Fibroblast of upper back skin (primary cell): ENCODE measurements around the gene APLP2.
A peak's percentile ranks its signal among the peaks of the same experiment; 100 is the strongest.
"Not testable (repeated sequence)": the region's sequence is repeated elsewhere in the genome, so short reads cannot be mapped to it uniquely, and the experiment has no call there.

Experiments used
- DNase-seq: peaks from one replicate; pipeline ENCODE4 v3.0.0-alpha.2; 2013

The APLP2 gene

DNA sequence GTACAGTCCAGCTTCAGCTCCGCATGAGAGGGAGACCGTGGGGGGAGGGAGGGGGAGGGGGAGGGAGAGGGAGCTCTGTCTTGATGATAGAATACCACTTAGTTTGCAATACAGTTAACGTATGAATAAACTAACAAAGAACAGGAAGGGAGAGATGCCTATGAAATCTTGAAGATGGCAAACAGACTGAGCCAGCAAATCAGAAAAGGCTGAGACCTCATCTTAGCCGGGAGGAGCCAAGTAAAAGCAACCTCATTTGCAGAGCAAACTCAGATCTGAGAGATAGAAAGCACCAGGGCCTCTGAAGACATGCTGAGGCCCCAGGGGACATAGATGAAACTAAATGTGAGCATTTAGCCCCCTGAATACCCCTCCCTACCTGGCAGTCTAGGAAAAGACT is 23.0 kb downstream of the APLP2 start:
- no peak for DNase-seq

DNA sequence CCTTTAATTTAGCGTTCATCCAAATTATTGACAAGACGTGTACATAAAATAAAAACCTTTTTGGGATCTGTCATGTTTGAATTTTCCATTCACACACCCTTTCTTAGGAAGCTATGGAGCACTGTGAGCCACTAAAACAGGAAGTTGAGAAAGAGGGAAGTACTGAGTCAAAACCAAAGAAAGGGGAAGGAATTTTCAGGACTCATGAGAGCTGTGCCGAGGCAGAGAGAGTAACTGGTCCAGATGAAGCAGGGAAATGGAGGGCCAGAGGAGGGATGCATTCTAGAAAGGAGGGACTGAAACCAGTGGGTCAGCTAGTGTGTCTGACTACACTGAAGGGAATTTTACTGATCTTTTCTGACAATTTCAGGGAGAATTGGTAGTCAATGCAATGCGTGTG is 24.9 kb downstream of the APLP2 start:
- DNase-seq = no peak

DNA sequence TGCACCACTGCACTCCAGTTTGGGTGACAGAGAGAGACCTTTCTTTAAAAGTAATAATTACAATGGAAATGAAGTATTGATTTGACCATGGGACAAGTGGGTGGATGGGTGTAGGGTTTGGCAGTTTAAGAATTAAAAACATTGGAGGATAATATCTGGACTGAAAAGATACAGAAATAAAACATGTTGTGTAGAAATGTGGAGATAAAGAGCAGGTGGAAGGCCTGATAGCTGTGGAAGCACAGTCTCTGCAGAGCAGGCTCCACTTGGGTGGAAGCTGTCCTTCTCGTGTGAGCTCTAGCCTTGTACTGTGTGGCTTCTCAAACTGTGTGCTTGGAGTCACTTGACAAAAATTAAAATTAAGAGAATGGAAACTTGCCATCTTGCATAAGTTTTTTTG is 25.6 kb downstream of the APLP2 start:
- no peak for DNase-seq

DNA sequence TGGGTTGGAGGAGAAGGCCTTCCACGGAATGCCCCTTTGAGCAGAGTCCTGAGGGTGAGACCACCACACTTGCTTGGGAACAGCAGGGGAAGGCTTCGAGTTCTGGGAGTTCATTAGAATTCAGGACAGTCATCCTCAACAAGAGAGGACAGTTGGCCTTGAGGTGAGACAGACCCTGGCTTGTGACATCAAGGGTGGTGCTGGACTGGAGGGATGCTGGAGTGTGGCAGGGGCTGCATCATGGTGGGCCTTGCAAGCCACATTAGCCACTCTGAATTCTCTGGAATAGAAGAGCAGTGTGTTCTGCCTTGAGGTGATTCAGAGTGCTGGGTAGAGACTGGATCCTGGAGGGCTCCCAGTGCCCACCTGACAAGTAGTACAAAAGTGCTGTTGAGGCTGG is 26.3 kb downstream of the APLP2 start:
- DNase-seq = no peak

DNA sequence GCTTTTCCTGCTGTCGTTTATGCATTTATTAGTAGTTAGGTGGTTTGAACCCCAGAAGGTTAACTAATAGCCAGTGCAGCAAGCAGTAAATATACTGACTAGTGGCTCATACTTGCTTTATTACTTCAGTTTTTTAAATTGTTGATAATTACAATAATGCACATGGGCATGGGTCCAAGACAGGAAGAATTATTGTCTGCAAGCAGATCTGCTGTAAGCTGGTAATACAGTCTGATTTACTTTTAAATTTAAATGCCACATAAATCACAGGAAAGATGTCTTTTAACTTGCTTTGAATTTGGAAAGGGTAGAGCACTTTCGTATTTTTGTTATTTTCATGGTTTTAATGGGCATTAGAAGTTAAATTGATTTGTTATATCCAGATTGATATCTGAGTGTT is 27.1 kb downstream of the APLP2 start:
- no peak for DNase-seq

DNA sequence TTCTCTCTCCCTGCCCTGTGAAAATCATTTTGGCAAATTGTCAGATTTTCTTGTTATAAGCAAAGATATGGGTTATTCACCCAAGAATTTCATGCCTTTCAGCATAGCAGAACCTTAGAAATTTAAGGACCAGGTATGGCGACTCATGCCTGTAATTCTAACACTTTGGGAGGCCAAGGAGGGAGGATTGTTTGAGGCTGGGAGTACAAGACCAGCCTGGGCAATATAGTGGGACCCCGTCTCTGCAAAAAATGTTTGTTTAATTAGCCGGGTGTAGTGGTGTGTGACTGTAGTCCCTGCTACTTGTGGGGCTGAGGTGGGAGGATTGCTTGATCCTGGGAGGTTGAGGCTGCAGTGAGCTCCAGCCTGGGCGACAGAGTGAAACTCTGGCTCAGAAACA is 27.6 kb downstream of the APLP2 start:
- DNase-seq = no peak

DNA sequence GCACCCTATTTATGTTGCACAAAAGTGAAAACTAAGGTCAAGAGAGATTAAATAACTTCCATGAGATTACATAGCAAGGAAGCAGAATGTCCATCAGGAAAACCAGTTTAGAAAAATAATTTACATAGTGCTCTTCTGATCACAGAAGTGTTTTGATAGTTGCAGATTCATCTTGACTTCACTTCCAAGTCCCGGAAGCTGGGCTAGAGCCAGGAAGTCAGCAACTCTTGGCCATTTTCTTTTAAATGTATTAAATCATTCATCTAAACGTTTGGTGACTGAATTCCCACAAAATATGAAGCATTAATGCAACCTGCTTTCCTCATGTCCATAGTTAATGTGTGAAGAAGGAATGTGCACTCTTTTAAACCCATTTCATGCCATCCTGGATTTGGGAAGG is 29.7 kb downstream of the APLP2 start:
- no peak for DNase-seq

DNA sequence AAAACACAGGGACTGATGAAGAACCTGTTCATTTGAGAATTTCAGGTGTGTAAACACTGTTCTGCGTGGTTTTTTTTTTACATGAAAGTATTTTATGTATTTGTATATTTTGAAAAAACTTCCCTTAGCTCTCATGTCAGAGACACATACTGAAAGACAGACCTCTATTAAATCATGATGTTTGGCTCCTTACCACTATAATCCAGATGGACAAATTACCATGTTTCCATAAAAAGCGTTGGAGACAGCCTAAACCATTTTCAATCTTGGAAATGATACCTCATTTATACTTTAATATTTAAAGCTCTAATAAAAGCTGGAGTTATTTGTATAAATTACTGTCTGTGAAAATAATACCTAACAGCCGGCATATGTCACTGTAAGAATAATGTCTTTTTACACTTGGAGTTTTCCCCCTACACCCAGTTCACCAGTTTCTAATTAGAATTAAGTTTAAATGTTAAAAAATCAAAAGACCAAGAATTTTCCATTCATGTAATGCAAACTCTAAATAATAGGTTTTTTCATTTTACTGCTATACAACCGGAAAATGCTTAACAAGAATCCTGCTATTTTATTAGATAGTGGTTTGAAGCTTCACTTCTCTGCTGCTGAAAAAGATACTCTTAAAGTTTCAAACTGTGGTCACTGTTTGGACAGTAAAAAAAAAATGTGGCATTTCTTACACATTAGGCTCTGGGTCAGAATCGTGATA is 30.8 kb downstream of the APLP2 start:
- DNase-seq = no peak

DNA sequence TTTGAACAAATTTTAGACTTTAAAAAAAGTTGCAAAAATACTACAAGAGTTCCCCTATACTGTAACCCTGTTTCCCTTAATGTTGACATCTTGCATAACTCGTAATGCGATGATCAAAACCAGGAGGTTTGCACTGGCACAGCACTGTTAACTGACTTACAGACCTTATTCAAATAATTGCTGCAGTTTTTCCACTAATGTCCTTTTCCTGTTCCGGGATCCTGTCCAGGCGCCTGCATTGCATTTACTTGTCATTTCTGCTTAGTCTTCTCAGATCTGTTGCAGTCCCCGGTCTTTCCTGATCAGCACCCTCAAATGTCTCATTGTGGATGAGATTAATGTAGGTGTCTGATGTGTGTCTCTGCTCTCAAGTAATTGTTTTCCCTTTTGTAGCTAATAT is 32.0 kb downstream of the APLP2 start:
- DNase-seq = no peak

DNA sequence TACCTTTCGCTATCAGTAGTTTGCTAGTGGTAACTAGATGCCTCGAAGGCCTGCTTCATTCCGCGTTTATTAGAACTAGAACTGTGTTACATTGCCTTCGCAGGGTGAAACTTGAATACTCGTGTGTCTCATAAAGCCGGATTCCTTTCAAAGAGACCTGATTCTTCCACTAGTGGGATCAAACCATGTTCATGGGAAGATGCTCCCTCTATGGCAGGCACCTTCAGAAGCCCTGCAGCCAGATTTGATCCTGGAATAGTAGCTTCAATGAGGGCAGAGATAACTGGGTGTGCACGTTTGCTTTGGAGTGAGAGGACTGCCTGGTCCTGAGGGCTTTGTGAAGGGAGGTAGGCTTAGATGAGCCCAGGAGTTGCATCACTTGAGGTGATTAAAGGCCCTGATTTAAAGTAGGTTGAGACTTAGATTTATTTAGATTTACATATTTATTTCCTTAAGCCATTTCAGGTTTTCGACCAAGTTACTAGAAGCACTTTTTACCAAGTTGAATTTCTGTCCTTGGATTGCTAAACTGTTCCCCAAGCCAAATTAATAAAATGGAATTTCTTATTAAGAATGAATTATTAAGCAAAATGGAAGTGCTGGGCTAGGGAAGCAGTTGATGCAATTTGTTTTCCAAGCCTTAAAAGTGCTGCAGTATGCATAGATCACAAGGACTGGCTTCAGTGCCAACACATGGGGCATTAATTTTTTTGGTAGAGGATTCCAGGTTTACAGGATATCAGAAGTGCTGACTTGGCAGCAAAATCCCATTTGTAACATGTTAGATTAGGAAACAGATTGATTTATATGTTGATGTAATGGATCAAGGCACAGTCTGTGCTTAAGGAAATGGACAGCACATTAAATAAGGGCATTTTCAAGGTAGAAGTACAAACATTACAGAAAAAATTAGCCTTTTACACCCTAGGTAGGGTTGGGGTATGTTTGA is 32.9 kb downstream of the APLP2 start:
- no peak for DNase-seq

DNA sequence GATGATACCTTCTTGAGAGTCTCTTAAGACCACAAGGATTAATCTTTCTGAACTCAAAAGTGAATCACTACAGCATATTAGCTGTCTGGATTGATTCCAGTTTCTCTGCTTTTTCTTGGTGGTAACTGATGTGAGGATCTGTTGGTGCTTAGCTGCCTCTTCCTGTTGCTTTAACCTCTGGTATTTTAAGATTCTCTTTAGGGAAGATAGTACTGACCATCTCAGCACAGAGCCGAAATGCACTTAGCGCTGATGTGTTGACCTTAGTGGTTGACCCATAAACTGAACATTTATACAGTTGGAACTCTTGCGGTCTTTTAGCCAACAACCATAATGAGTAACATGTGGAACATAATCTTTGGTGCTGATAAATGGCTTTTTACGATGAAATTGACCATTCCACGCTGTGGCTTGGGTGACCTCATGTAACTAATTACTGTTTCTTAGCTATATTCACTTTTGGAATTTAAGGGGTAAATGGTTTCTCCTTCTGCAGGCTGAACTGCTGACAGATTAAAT is 33.7 kb downstream of the APLP2 start:
- DNase-seq = peak; percentile 95

DNA sequence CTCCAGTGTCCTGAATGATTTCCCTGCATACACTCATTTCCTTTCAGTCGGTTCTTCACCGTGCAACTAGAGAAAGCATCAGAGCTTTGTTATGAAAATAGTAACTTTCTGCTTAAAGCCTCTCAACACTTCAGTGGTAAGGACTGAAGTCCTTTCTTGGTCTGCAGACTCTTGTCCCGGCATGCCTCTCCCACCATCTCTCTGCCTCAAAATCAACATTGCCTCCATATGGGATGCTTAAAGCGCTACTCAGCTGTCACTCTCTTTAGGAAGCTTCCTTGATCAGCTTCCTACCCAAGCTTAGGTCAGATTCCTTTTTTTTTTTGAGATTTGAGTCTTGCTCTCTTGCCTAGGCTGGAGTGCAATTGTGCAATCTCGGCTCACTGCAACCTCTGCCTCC is 36.7 kb downstream of the APLP2 start:
- no peak for DNase-seq

DNA sequence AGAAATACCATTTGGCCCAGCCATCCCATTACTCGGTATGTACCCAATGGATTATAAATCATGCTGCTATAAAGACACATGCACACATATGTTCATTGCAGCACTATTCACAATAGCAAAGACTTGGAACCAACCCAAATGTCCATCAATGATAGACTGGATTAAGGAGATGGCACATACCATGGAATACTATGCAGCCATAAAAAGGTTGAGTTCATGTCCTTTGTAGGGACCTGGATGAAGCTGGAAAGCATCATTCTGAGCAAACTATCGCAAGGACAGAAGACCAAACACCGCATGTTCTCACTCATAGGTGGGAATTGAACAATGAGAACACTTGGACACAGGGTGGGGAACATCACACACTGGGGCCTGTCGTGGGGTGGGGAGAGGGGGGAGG is 39.0 kb downstream of the APLP2 start:
- DNase-seq = not testable (repeated sequence)

DNA sequence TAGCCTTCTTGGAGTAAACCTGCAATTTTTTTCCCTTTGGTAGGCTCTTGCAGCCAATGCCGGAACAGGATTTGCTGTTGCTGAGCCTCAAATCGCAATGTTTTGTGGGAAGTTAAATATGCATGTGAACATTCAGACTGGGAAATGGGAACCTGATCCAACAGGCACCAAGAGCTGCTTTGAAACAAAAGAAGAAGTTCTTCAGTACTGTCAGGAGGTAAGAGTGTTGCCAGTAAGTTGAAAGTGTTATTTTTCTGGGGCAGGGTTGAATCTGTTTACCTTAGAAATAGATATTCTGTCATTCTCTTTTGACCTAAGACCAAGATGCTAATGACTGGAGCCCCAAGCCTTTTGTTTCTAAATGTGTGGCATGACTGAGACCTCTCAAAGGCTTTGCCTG is 39.7 kb downstream of the APLP2 start:
- no peak for DNase-seq

DNA sequence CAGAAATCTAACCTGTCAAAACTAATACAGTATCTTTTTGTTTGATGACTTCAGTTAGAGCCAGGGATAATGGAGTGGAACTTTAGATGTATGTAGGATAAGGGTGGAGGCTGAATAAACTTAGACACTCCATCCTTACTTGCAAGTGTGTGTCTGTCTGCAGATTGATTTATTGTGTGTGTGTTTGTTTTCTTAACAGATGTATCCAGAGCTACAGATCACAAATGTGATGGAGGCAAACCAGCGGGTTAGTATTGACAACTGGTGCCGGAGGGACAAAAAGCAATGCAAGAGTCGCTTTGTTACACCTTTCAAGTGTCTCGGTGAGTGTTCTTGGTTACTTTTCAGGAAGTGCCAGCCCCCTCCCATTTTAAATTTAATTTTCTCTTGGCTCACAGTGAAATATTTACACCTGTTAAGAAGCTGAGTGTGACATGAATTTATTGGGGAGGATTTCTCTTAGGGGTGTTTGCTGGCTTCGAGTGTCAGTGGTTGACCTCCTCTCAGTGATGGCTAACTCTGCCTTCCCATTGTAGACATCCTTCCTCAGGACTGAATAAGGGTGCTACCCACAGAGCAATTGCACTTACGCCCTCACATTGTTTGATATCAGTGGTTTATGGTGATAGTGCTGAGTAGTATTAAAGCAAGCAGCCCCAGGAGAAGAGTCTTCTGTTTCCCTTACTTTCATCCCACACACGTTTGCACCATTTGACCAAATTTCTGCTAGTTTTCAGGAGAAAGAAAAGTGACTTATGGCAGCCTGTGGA is 40.8 kb downstream of the APLP2 start:
- no peak for DNase-seq

DNA sequence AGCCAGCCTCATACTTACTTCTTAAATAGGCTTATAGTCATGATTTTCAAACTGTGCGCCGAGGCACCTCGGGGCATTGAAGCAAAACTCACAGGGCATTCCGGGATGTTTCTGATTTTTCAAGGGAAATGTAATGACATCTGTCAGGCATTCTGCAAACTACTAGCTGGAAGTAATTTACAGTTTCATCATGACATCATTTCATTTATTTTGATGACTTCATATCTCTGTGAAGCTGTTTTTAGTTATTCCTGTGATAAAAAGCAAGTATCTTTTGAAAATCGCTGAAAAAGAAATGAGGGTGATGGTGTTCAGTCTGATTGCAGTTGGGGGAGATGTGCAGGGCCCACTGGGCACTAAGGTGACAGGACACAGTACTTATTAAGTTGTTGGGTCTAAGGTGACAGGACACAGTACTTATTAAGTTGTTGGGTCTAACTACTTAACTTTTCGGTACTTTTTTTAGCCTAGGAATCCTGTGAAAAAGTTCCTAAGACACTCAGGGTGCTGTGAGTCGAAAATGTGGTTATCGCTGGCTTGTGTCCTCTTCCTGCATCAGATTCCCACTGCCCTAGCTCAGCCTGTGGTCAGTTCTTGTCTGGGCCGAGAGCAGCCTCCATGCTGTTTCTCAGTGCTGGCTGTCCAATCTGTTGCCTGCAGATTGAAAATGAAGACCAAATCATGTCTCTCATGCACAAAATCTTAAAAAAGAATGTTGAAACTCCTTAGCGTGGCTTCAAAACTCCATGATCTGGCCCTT is 42.6 kb downstream of the APLP2 start:
- DNase-seq = no peak

DNA sequence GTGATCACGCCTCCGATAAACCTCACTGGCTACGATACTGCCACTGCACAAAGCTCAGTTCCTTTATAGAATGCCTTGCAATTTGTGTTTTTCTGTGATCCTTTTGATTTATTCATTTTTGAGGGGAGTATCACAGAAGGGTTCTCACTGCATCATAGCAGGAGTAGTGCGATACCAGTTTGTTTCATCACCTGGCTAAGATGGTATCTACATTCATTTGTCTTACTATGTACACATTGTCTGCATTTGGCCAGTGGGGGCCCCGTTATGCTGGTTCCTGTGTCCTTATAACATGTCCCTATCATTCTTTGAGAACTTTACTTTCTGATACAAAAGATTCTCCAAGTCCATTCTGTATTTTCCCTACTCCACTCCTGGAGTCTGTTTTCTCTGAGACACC is 44.6 kb downstream of the APLP2 start:
- DNase-seq = no peak

DNA sequence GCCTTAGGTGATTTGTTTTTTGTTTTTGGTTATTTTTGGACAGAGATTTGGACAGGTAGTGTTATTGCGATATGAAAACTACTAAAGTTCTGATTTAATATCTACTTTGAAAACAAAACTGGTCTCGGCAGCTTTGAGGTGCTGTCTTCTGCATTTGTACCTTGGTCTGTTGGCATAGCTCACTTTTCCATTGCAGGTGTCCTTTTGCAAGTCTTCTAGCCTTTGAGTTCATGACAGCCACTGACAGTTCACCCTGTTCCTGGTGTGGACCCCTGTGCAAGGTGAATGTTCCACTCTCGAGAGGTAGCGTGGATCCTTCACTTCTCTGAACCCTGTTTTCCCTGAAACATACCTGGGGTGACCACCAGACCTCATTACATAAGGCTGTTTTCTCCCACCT is 45.0 kb downstream of the APLP2 start:
- no peak for DNase-seq

DNA sequence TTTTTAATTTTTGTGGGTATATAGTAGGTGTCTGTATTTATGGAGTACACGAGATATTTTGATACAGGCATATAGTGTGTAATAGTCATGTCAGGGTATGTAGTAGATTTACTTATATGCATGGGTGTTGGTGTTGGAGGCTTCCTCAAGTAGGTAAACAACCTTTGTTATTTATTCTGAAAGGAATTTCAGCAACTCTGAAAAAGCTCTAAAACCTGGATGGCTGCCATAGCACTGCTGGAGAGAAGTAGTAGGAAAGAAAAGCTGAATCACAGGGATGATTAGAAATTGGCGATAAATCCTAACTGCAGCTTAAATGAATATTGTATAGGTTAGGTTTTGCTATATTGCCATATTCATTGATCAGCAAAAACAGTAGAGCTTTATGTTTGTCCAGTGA is 45.5 kb downstream of the APLP2 start:
- DNase-seq = peak; percentile 51

DNA sequence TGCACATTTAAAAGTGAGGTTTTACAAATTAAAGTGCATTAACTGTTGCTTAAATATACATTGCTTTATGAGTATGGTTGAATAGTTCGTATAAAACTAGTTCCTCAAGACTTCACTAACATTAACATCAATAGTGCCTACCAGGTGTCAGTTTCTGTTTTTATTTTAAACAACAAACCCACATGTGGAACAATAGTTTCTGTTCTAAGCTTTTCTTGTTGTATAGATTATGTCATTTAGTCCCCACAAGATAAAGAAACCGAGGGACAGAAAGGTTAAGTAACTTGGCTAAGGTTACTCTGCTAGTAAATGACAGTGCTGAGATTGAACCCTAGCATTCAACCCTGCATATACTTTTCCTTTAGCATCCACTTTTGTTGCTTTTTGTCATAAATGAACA is 48.5 kb downstream of the APLP2 start:
- DNase-seq = no peak

DNA sequence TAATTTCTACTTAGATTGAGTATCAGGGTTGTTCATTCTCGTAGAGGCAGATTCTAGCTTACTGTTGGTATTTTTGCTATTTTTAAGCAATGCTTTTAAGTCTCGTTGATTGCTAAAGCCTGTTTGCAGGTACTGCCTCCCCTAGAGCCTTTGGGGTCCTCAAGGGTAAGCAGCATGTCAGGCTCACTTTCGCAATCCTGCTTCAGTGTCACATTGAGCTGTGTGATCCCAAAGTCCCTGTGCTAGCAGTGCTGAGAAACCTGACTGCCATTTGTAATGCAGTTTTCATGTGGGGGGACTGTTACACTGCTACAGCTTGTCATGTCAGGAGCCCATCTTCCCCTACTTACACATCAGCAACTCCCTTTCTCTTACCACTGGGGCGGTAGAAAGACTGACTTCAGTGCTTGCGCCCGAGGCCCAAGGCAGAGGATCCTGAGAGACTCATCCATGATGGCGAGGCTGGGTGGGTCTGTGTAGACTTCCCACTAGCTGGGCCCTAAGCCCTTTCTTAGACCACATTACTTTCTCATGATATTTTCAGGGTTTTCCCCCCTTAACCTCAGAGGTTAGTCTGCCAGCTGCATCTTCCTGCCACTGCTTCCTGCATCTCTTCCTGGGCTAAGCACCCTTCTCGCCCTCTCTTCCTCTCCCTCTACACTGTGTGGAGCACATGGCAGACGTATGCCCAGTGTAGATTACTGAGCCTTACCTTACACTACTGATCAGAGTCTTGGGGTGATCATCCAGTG is 49.1 kb downstream of the APLP2 start:
- DNase-seq = no peak

DNA sequence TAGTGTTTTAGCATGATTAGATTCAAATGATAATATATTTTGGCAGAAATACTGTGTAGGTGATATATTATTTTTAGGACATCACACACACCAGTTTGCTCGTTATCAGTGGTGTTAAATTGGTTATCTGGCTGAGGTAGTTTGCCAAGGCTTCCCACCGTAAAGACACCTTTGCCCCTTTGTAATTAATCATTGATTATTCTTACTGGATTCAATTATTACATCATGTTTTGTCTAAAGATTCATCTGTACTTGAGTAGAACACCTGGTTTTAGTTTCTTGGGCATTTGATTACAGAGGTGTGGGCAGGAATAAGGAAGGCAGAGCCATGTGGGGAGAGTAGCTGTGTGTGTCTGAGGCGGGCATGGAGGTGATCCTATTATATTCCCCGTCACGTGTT is 50.4 kb downstream of the APLP2 start:
- DNase-seq = no peak
